Measurements from ENCODE around the gene AMMECR1L.
"Not testable (repeated sequence)": the region's sequence is repeated elsewhere in the genome, so short reads cannot be mapped to it uniquely, and the experiment has no call there.

AMMECR1L gene

GRCh38 chr2:127885780-127886592 lies at the start of gene AMMECR1L:
Gene AMMECR1L, minus strand, starts transcription at chr2:127885956. Its CDS starts 11,722 bp downstream, at chr2:127874234.
- peak; percentile 84 for DNase-seq (ENCODE audit: low spot score)

GRCh38 chr2:127935337-127935736 lies 49.6 kb upstream of the AMMECR1L start:
- DNase-seq (ENCODE audit: low spot score): no peak

GRCh38 chr2:127932199-127932876 lies 46.6 kb upstream of the AMMECR1L start:
- DNase-seq (ENCODE audit: low spot score): no peak

- no peak for DNase-seq (ENCODE audit: low spot score)
These were observed 43.7 kb upstream of the AMMECR1L start for GRCh38 chr2:127929449-127929848.

GRCh38 chr2:127927384-127927783 lies 41.6 kb upstream of the AMMECR1L start:
- DNase-seq (ENCODE audit: low spot score): no peak

GRCh38 chr2:127917916-127918315 lies 32.2 kb upstream of the AMMECR1L start:
- DNase-seq (ENCODE audit: low spot score): no peak

- DNase-seq (ENCODE audit: low spot score): no peak
These were observed 28.2 kb upstream of the AMMECR1L start for GRCh38 chr2:127913808-127914457.

- no peak for DNase-seq (ENCODE audit: low spot score)
These were observed 26.0 kb upstream of the AMMECR1L start for GRCh38 chr2:127911737-127912136.

GRCh38 chr2:127910415-127910814 lies 24.7 kb upstream of the AMMECR1L start:
- no peak for DNase-seq (ENCODE audit: low spot score)

- DNase-seq (ENCODE audit: low spot score): no peak
These were observed 23.3 kb upstream of the AMMECR1L start for GRCh38 chr2:127909019-127909418.

GRCh38 chr2:127907733-127908400 lies 22.1 kb upstream of the AMMECR1L start:
- DNase-seq (ENCODE audit: low spot score): not testable (repeated sequence)

GRCh38 chr2:127906206-127906926 lies 20.6 kb upstream of the AMMECR1L start:
- DNase-seq (ENCODE audit: low spot score): no peak

GRCh38 chr2:127901339-127902056 lies 15.7 kb upstream of the AMMECR1L start:
- DNase-seq (ENCODE audit: low spot score): no peak

GRCh38 chr2:127897531-127898211 lies 11.9 kb upstream of the AMMECR1L start:
- DNase-seq (ENCODE audit: low spot score): no peak

- no peak for DNase-seq (ENCODE audit: low spot score)
These were observed 7.7 kb upstream of the AMMECR1L start for GRCh38 chr2:127893494-127893893.

- DNase-seq (ENCODE audit: low spot score): no peak
These were observed 7.3 kb upstream of the AMMECR1L start for GRCh38 chr2:127893033-127893432.

GRCh38 chr2:127891811-127892210 lies 6.1 kb upstream of the AMMECR1L start:
- no peak for DNase-seq (ENCODE audit: low spot score)

GRCh38 chr2:127890756-127891155 lies 5.0 kb upstream of the AMMECR1L start:
- not testable (repeated sequence) for DNase-seq (ENCODE audit: low spot score)

GRCh38 chr2:127888772-127889171 lies 3.0 kb upstream of the AMMECR1L start:
- DNase-seq (ENCODE audit: low spot score): no peak

- DNase-seq (ENCODE audit: low spot score): no peak
These were observed 2.0 kb upstream of the AMMECR1L start for GRCh38 chr2:127887776-127888130.

Measured in left forelimb (tissue), 1 donor.